ENCODE data around the gene CTNS. TPM values are rescaled to one million over a fixed set of nuclear protein-coding genes. Genes with fewer than 3 reads are reported as not detected.

CTNS gene
- total RNA-seq, 4 donors from 2014 or later = 10.8 to 17.8 (median 13.8) TPM

GRCh38 chr17:3688027-3688553, 51.5 kb downstream of the CTNS start:
- H3K4me1 ChIP-seq = no peaks in the 10 kb centered on the region
- no peak overlapping the region for H3K4me3 ChIP-seq
- no peak for DNase-seq
- no peaks in the 10 kb centered on the region for H3K36me3 ChIP-seq
- TF ChIP-seq CTCF (IDR thresholded peaks at IDR 0.05) = no peak
- no peak for TF ChIP-seq POLR2A (IDR thresholded peaks at IDR 0.05)
- intact Hi-C loops (cut with DNase I; ENCODE audit: low total_unique reads) = no loop called here
- H3K27ac ChIP-seq = no peak overlapping the region
- peaks cover 0 to 5% of the 10 kb centered on the region in 2 donors for H3K27me3 ChIP-seq
- no peaks in the 10 kb centered on the region for H3K9me3 ChIP-seq

DNA sequence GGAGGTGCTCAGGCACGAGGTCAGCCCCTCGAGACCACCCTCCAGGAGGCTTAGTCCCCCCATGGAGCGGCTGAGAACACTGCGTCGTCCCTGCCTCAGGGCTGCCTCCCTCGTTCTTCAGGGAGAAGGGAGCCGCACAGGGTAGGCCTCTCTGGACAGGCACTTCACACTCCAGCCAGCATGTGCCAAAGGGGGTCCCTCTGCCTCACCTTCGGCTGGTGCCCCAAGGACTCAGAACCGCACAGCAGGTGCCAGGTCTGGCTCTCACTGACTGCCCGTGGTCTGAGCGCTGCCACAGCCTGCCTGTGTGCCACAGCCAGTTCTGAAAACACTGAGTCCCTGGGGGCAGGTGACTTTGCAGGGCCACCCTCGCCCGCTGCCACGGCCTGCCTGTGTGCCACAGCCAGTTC, 52.3 kb downstream of the CTNS start:
- H3K27ac ChIP-seq = no peak overlapping the region
- no peaks in the 10 kb centered on the region for H3K4me1 ChIP-seq
- TF ChIP-seq POLR2A (IDR thresholded peaks at IDR 0.05) (no peak), CTCF (IDR thresholded peaks at IDR 0.05) (no peak)
- intact Hi-C loops (cut with DNase I; ENCODE audit: low total_unique reads) = no loop called here
- no peak overlapping the region for H3K4me3 ChIP-seq
- no peak for DNase-seq
- no peaks in the 10 kb centered on the region for H3K9me3 ChIP-seq
- H3K36me3 ChIP-seq = no peaks in the 10 kb centered on the region
- peaks cover 0 to 6% of the 10 kb centered on the region in 2 donors for H3K27me3 ChIP-seq

DNA sequence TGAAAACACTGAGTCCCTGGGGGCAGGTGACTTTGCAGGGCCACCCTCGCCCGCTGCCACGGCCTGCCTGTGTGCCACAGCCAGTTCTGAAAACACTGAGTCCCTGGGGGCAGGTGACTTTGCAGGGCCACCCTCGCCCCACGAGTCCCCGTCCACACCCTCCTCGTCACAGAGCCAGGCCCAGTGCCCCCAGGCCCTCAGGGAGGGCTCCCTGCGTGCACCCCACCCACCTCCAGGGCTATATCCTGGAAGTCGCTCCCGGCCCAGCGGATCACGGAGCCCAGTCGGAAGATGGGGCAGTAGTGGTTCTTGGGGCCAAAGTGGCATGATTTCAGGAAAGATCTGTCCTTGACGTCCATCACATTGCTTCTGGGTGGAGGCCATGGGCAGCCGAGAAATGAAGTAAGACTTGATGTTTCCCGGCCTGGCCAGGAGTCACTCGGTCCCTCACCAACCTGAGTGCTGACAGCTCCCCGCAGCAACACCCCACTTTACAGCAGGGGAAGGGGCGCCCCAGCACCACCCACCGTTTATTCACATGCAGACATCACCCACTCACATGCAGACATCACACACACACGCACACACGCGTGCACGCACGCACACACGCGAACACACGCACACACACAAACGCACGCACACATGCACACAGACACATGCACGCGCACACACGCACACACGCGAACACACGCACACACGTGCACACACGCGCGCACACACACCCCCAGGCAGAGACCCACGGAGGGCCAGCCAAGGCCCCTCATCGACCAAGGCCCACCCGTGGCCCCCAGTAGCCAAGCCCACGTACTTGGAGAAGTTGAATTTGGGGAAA, 52.9 kb downstream of the CTNS start:
- intact Hi-C loops (cut with DNase I; ENCODE audit: low total_unique reads) = no loop called here
- Histone ChIP-seq H3K27me3 (peaks cover 0 to 11% of the 10 kb centered on the region in 2 donors), H3K27ac (no peak overlapping the region), H3K36me3 (no peaks in the 10 kb centered on the region), H3K4me1 (no peaks in the 10 kb centered on the region), H3K4me3 (no peak overlapping the region), H3K9me3 (no peaks in the 10 kb centered on the region)
- TF ChIP-seq CTCF (IDR thresholded peaks at IDR 0.05) = no peak
- TF ChIP-seq POLR2A (IDR thresholded peaks at IDR 0.05) = no peak
- no peak for DNase-seq

DNA sequence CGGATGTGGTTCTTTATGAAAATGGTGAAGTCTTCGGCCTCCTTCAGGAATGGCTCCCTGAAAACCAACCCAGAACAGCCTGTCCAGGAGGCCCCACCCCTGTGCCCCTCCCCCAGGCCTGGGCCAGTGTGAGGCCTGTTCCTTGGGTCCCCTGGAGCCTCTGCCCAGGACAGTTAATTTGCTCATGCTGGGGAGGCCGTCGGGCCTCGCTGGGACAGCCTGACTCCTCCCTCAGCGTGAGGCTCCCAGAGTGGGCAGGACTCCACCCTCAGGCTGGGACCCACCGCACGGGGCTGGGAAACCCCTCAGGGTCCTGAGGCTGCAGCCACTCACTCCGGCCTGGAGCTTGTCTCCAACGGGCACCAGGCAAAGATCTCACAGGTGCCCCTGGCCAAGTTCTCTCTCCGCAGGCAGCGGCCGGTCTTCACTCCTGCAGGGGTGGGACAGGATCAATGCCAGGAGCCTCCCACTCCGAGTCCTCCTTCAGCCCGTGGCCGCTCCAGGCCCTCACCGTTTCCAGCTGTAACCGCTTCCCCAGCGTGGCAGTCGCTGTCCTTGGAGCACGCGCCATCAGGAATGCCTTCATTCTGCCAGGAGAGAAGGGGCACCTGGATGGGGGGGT, 53.6 kb downstream of the CTNS start:
- H3K4me1 ChIP-seq = peaks cover 0 to 4% of the 10 kb centered on the region in 2 donors
- no peak overlapping the region for H3K27ac ChIP-seq
- H3K9me3 ChIP-seq = no peaks in the 10 kb centered on the region
- DNase-seq = no peak
- H3K36me3 ChIP-seq = no peaks in the 10 kb centered on the region
- H3K27me3 ChIP-seq = peaks cover 0 to 16% of the 10 kb centered on the region in 2 donors
- no peak for TF ChIP-seq CTCF (IDR thresholded peaks at IDR 0.05)
- TF ChIP-seq POLR2A (IDR thresholded peaks at IDR 0.05) = no peak
- intact Hi-C loops (cut with DNase I; ENCODE audit: low total_unique reads) = no loop called here
- no peak overlapping the region for H3K4me3 ChIP-seq

- intact Hi-C loops (cut with DNase I; ENCODE audit: low total_unique reads) = no loop called here
Observed at GRCh38 chr17:3691617-3692067, 55.1 kb downstream of the CTNS start.

More at GRCh38 chr17:3691617-3692067, 55.1 kb downstream of the CTNS start:
- Histone ChIP-seq H3K4me1 (peaks cover 0 to 14% of the 10 kb centered on the region in 2 donors), H3K27ac (no peak overlapping the region), H3K36me3 (no peaks in the 10 kb centered on the region), H3K9me3 (no peaks in the 10 kb centered on the region), H3K4me3 (no peak overlapping the region), H3K27me3 (peaks cover 0 to 16% of the 10 kb centered on the region in 2 donors)
- TF ChIP-seq POLR2A (IDR thresholded peaks at IDR 0.05) = no peak
- no peak for TF ChIP-seq CTCF (IDR thresholded peaks at IDR 0.05)
- DNase-seq = no peak

Data from uterus (tissue), 4 donors.